H1 (cell line): ENCODE data around the gene PTK6.

ENCODE experiments used
- CTCF ChIP-seq, 3 experiments: IDR thresholded peaks; 1 replicate in 2 of 3; 2 replicates in 1 of 3; pipeline versions ENCODE4 v1.5.1 to v1.6.1; 2011; ENCODE audit warnings: low read length in 3 of 3, mild to moderate bottlenecking in 3 of 3, inconsistent platforms in 2 of 3, low read depth in 1 of 3, moderate library complexity in 1 of 3; ENCODE audit not compliant: insufficient read depth in 1 of 3; ENCODE audit errors: control extremely low read depth in 1 of 3
- GABPA ChIP-seq: IDR thresholded peaks from 2 replicates; pipeline ENCODE4 v1.6.1; 2011; ENCODE audit warnings: mild to moderate bottlenecking, low read length, moderate library complexity, borderline replicate concordance; ENCODE audit not compliant: insufficient read depth
- GTF2F1 ChIP-seq: IDR thresholded peaks from 2 replicates; pipeline ENCODE4 v1.6.1; 2012; ENCODE audit warnings: low read depth, low read length, improper control_type of control experiment, borderline replicate concordance
- POLR2A ChIP-seq, 2 experiments: IDR thresholded peaks; 1 replicate in 1 of 2; 2 replicates in 1 of 2; pipeline ENCODE4 v1.6.1; 2011; ENCODE audit warnings: low read depth in 2 of 2, low read length in 2 of 2, mild to moderate bottlenecking in 2 of 2; ENCODE audit errors: control extremely low read depth in 1 of 2
- POLR2AphosphoS5 ChIP-seq: IDR thresholded peaks from 2 replicates; pipeline ENCODE4 v1.6.1; 2011; ENCODE audit warnings: low read depth, low read length

GRCh38 chr20:63576311-63576710 lies 39.1 kb upstream of the PTK6 start:
- no peak for TF ChIP-seq POLR2A (IDR thresholded peaks at IDR 0.05; ENCODE audit: control extremely low read depth in 1 of 2, low read depth in 2 of 2, low read length in 2 of 2)
- no peak for TF ChIP-seq CTCF (IDR thresholded peaks at IDR 0.05; ENCODE audit: control extremely low read depth in 1 of 3, insufficient read depth in 1 of 3, low read depth in 1 of 3, low read length in 3 of 3)
- TF ChIP-seq GABPA: no peak
- no peak for TF ChIP-seq GTF2F1
- no peak for TF ChIP-seq POLR2AphosphoS5
